OCI-LY1 (cell line): Measurements from ENCODE around the gene CIDEA.

Experiments used
- H2AFZ ChIP-seq: fragments of 200-600 bp; sonication (generic), shearing (Covaris generic); 2 replicates; pipeline ENCODE4 v1.6.0; 2014; ENCODE audit warnings: antibody characterized with exemption, mild to moderate bottlenecking, low read length
- H3F3A ChIP-seq: fragments of 200-600 bp; sonication (generic), shearing (Covaris generic); 2 replicates; pipeline ENCODE4 v1.6.0; 2014; ENCODE audit warnings: mild to moderate bottlenecking, antibody characterized with exemption, low read length, moderate library complexity; ENCODE audit not compliant: insufficient read depth
- H3K27ac ChIP-seq: fragments of 200-600 bp; sonication (generic); 2 replicates; pipeline ENCODE4 v1.5.1; 2014; ENCODE audit warnings: low read length, mixed run types, mild to moderate bottlenecking, low read depth; ENCODE audit not compliant: poor library complexity, severe bottlenecking
- H3K27me3 ChIP-seq: fragments of 200-600 bp; sonication (generic); 2 replicates; pipeline ENCODE4 v1.6.0; 2014; ENCODE audit warnings: antibody characterized with exemption, mild to moderate bottlenecking, low read length, moderate library complexity; ENCODE audit not compliant: insufficient read depth
- H3K36me3 ChIP-seq: fragments of 200-600 bp; sonication (generic); 2 replicates; pipeline ENCODE4 v1.6.1; 2014; ENCODE audit warnings: mild to moderate bottlenecking, antibody characterized with exemption, low read length, moderate library complexity, mixed read lengths; ENCODE audit not compliant: insufficient read depth
- H3K4me1 ChIP-seq: fragments of 200-600 bp; sonication (generic); 2 replicates; pipeline ENCODE4 v1.5.1; 2014; ENCODE audit warnings: mild to moderate bottlenecking, low read length, moderate library complexity; ENCODE audit not compliant: insufficient read depth, severe bottlenecking
- H3K4me2 ChIP-seq: fragments of 200-600 bp; sonication (generic), shearing (Covaris generic); 2 replicates; pipeline ENCODE4 v1.6.1; 2014; ENCODE audit warnings: low read length
- H3K4me3 ChIP-seq: fragments of 200-600 bp; sonication (generic); 2 replicates; pipeline ENCODE4 v1.5.1; 2014; ENCODE audit warnings: low read length, low read depth, mild to moderate bottlenecking, mixed read lengths; ENCODE audit not compliant: poor library complexity, severe bottlenecking
- H3K79me2 ChIP-seq: fragments of 200-600 bp; shearing (Covaris generic); 2 replicates; pipeline ENCODE4 v1.6.1; 2016; ENCODE audit warnings: mixed run types, low read length, mixed read lengths; ENCODE audit not compliant: insufficient read depth
- H3K9ac ChIP-seq: fragments of 200-600 bp; sonication (generic), shearing (Covaris generic); 2 replicates; pipeline ENCODE4 v1.6.1; 2014; ENCODE audit warnings: mild to moderate bottlenecking, low read length, mixed read lengths
- H3K9me2 ChIP-seq: fragments of 200-600 bp; sonication (generic), shearing (Covaris generic); 2 replicates; pipeline ENCODE4 v1.6.1; 2014; ENCODE audit warnings: low read depth, mild to moderate bottlenecking, low read length, mixed read lengths
- H3K9me3 ChIP-seq: fragments of 200-600 bp; shearing (Covaris generic); 2 replicates; pipeline ENCODE4 v1.6.1; 2014; ENCODE audit warnings: low read length, mixed read lengths
- H4K20me1 ChIP-seq: fragments of 200-600 bp; sonication (generic), shearing (Covaris generic); 2 replicates; pipeline ENCODE4 v1.6.0; 2016; ENCODE audit warnings: mild to moderate bottlenecking, low read length; ENCODE audit not compliant: insufficient read depth
- EZH2 ChIP-seq: fragments of 200-600 bp; sonication (generic), shearing (Covaris generic); IDR thresholded peaks from 2 replicates; pipeline ENCODE4 v1.8.0; 2017; ENCODE audit warnings: borderline replicate concordance, mixed run types, mild to moderate bottlenecking, antibody characterized with exemption, low read length, moderate library complexity, mixed read lengths
- TF ChIP-seq, protein P1 (sequence below): fragments of 200-600 bp; sonication (generic), shearing (Covaris generic); IDR thresholded peaks from 2 replicates; pipeline ENCODE4 v1.5.1; 2017; ENCODE audit warnings: mild to moderate bottlenecking, antibody characterized with exemption, low read length, moderate library complexity, mixed read lengths

CIDEA gene

DNA sequence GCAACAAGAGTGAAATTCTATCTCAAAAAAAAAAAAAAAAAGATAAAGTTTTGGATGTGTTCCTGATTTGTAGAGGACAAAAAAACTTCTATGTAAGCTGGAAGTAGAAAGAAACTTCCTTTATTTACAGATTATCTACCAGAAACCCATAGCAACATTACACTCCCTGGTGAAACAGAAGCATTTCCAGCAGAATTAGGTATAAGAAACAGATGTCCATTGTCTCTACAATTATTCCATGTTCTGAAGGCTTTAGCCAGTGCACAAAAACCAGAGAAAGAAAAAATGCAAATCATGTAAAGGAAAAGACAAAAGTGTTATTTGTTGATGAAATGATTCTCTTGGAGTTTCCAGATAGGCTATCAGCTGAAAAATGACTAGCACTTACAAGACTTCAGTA lies 58.8 kb downstream of the CIDEA start:
- Histone ChIP-seq H3F3A (no peaks in the 10 kb centered on the region), H3K27ac (no peak overlapping the region), H2AFZ (no peak overlapping the region), H3K9me2 (no peaks in the 10 kb centered on the region), H3K4me3 (no peak overlapping the region), H3K4me2 (no peak overlapping the region), H3K79me2 (no peaks in the 10 kb centered on the region), H4K20me1 (no peaks in the 10 kb centered on the region), H3K4me1 (no peaks in the 10 kb centered on the region), H3K9ac (no peak overlapping the region), H3K27me3 (peaks cover 15% of the 10 kb centered on the region; the same call in 1 of the 2 replicates), H3K36me3 (no peaks in the 10 kb centered on the region; the same call in 1 of the 2 replicates), H3K9me3 (peaks cover 11% of the 10 kb centered on the region)
- TF ChIP-seq EZH2, result no peak
- TF ChIP-seq, protein P1, sequence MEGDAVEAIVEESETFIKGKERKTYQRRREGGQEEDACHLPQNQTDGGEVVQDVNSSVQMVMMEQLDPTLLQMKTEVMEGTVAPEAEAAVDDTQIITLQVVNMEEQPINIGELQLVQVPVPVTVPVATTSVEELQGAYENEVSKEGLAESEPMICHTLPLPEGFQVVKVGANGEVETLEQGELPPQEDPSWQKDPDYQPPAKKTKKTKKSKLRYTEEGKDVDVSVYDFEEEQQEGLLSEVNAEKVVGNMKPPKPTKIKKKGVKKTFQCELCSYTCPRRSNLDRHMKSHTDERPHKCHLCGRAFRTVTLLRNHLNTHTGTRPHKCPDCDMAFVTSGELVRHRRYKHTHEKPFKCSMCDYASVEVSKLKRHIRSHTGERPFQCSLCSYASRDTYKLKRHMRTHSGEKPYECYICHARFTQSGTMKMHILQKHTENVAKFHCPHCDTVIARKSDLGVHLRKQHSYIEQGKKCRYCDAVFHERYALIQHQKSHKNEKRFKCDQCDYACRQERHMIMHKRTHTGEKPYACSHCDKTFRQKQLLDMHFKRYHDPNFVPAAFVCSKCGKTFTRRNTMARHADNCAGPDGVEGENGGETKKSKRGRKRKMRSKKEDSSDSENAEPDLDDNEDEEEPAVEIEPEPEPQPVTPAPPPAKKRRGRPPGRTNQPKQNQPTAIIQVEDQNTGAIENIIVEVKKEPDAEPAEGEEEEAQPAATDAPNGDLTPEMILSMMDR, result no peak

DNA sequence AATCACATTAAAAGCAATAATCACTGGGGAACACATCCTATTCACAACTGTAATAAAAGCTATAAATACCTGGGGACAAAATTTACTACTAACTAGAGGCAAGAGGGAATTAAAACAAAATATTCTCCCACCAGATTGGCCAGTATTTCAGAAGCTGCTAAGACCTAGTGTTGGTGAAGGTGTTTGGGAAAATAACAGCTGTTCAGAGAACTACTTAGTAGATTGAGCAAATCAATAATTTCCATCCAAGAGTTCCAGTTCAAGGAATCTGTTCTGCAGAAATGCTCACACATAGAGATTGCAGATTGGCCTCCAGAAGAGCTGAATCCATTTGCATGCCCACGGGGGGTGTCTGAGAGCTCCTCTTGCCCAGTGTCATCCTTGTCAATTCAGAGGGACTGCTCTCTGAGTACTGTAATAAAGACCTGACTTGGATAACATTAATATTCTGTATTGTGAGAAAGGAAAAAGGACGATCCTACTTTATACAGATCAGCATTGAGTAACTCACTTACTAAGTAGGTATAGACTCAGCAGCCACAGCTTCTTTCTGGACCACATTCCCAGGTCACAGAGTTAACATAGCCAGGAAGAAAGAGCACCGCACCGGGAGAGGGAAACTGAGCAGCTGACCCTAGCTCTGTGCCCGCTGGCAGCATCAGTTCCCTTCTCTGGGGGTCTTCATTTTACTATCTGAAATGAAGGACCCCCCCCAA lies 59.5 kb downstream of the CIDEA start:
- Histone ChIP-seq H4K20me1 (no peaks in the 10 kb centered on the region), H3K4me2 (no peak overlapping the region), H3F3A (no peaks in the 10 kb centered on the region), H3K79me2 (no peaks in the 10 kb centered on the region), H3K9ac (no peak overlapping the region), H3K36me3 (no peaks in the 10 kb centered on the region; the same call in 1 of the 2 replicates), H3K27me3 (peaks cover 15% of the 10 kb centered on the region; the same call in 1 of the 2 replicates), H3K27ac (no peak overlapping the region), H3K4me1 (no peaks in the 10 kb centered on the region), H3K9me3 (peaks cover 11% of the 10 kb centered on the region), H3K9me2 (no peaks in the 10 kb centered on the region), H2AFZ (no peak overlapping the region), H3K4me3 (no peak overlapping the region)
- TF ChIP-seq, protein P1, result no peak
- TF ChIP-seq EZH2, result no peak

DNA sequence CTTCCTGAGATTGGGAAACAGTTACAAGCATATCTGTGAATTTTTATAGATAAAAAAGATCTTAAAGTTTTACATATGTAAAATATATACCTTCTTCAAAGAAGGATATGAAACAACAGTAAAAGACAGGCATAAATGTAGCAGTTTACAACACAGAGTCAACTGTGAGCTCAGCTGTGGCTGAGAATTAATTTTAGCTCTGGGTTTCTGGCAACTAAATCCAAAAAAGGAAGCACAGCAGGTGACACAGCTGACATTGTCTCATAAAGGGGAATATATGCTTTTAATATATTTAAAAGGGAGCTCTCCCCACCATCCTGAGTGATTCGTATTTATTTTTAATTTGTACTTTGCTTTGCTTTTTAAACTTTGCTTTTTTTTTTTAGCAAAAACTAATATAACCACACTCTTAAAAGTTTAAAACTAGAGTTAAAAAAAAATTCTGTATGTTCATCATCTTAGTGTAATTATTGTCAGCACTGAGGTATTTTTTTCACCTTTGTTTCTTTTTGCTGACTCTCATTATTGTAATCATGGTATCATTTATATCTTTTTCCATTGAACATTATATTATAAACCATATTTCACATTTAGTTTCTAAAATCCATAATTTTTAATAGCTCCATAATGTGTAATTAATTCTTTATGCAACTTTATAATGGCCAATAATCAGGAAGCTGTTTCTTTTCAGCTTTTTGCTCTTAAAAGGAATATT lies 60.6 kb downstream of the CIDEA start:
- Histone ChIP-seq H3K27ac (no peak overlapping the region), H2AFZ (no peak overlapping the region), H3K4me3 (no peak overlapping the region), H3K27me3 (peaks cover 15% of the 10 kb centered on the region; the same call in 1 of the 2 replicates), H3K4me2 (no peak overlapping the region), H3K9me3 (peaks cover 11% of the 10 kb centered on the region), H3K9ac (no peak overlapping the region), H3K36me3 (no peaks in the 10 kb centered on the region; the same call in 1 of the 2 replicates), H3K9me2 (no peaks in the 10 kb centered on the region), H3K4me1 (no peaks in the 10 kb centered on the region), H4K20me1 (no peaks in the 10 kb centered on the region), H3F3A (no peaks in the 10 kb centered on the region), H3K79me2 (no peaks in the 10 kb centered on the region)
- TF ChIP-seq, protein P1, result no peak
- TF ChIP-seq EZH2, result no peak
